Hepatocyte (in vitro differentiated cells): ENCODE results near the gene GNB3. TPM values are rescaled to one million over a fixed set of nuclear protein-coding genes. Genes with fewer than 3 reads are reported as not detected.
A peak's percentile ranks its signal among the peaks of the same experiment; 100 is the strongest.

Experiments
- DNase-seq: peaks from one replicate; pipeline ENCODE4 v3.0.0-alpha.2; 2016; ENCODE audit warnings: low spot score
- H2AFZ ChIP-seq: fragments of 200-600 bp; sonication (generic); 2 replicates; pipeline ENCODE4 v1.6.0; 2016; ENCODE audit warnings: antibody characterized with exemption, mild to moderate bottlenecking
- H3K27ac ChIP-seq: fragments of 200-600 bp; sonication (generic); 2 replicates; pipeline ENCODE4 v1.5.1; 2016; ENCODE audit warnings: mild to moderate bottlenecking
- H3K27me3 ChIP-seq: fragments of 200-600 bp; sonication (generic); 2 replicates; pipeline ENCODE4 v1.6.1; 2016
- H3K36me3 ChIP-seq: fragments of 200-600 bp; sonication (generic); replicated peaks from 2 replicates; pipeline ENCODE4 v1.5.1; 2016; ENCODE audit warnings: low read depth; ENCODE audit not compliant: insufficient read depth
- H3K4me1 ChIP-seq: fragments of 200-600 bp; sonication (generic); 2 replicates; pipeline ENCODE4 v1.5.1; 2016; ENCODE audit warnings: mild to moderate bottlenecking, moderate library complexity; ENCODE audit not compliant: insufficient read depth
- H3K4me2 ChIP-seq: fragments of 200-600 bp; sonication (generic); 2 replicates; pipeline ENCODE4 v1.6.0; 2016
- H3K4me3 ChIP-seq: fragments of 200-600 bp; sonication (generic); 2 replicates; pipeline ENCODE4 v1.5.1; 2016; ENCODE audit warnings: mild to moderate bottlenecking
- H3K79me2 ChIP-seq: fragments of 200-600 bp; sonication (generic); 2 replicates; pipeline ENCODE4 v1.6.0; 2017; ENCODE audit warnings: mild to moderate bottlenecking
- H3K9me2 ChIP-seq: fragments of 200-600 bp; sonication (generic); replicated peaks from 2 replicates; pipeline ENCODE4 v1.6.0; 2017; ENCODE audit warnings: mild to moderate bottlenecking; ENCODE audit not compliant: insufficient read depth
- H3K9me3 ChIP-seq: fragments of 200-600 bp; sonication (generic); 2 replicates; pipeline ENCODE4 v1.5.1; 2016; ENCODE audit warnings: low read depth, mild to moderate bottlenecking
- H4K20me1 ChIP-seq: fragments of 200-600 bp; sonication (generic); 2 replicates; pipeline ENCODE4 v1.6.0; 2016; ENCODE audit warnings: mild to moderate bottlenecking; ENCODE audit not compliant: insufficient read depth, poor library complexity, severe bottlenecking
- CTCF ChIP-seq: fragments of 200-600 bp; sonication (generic); IDR thresholded peaks from 2 replicates; pipeline ENCODE4 v1.5.1; 2016; ENCODE audit warnings: antibody characterized with exemption, mild to moderate bottlenecking; ENCODE audit not compliant: poor library complexity
- EZH2 ChIP-seq: fragments of 200-600 bp; sonication (generic); IDR thresholded peaks from 2 replicates; pipeline ENCODE4 v1.6.1; 2016; ENCODE audit warnings: antibody characterized with exemption, mild to moderate bottlenecking, borderline replicate concordance
- EZH2phosphoT487 ChIP-seq: fragments of 200-600 bp; sonication (generic); IDR thresholded peaks from one replicate; pipeline ENCODE4 v1.6.1; 2018; ENCODE audit warnings: antibody characterized with exemption, mild to moderate bottlenecking, low read depth, moderate library complexity; ENCODE audit not compliant: unreplicated experiment, severe bottlenecking
- WGBS: methylation state at CpG from one replicate; pipeline ENCODE4 v1.1.6; 2016; ENCODE audit warnings: low lambda C conversion rate; ENCODE audit errors: missing lambda C conversion rate; 5-methylcytosine and 5-hydroxymethylcytosine counted together
- polyA plus RNA-seq: library from polyadenylated mRNA; unstranded; fragments of >200 nt; fragmentation: Nextera tagmentation; extraction: Ambion mirVana; gene quantifications from 2 replicates; pipeline ENCODE4 v1.2.1, GENCODE V29; 2016
- total RNA-seq: library from RNA; depleted of rRNA; stranded (reverse); fragments of >200 nt; gene quantifications from 2 replicates; pipeline ENCODE4 v1.2.3, GENCODE V29; 2014

The GNB3 gene
- total and polyA plus RNA-seq, 2 experiments from 2014 or later, result 2.6 to 10.2 TPM

GRCh38 chr12:6849976-6850560 is 9.3 kb downstream of the GNB3 start:
- 90% methylated on average over 10 of the region's 10 CpGs for WGBS
- H2AFZ ChIP-seq, result no peak overlapping the region

DNA sequence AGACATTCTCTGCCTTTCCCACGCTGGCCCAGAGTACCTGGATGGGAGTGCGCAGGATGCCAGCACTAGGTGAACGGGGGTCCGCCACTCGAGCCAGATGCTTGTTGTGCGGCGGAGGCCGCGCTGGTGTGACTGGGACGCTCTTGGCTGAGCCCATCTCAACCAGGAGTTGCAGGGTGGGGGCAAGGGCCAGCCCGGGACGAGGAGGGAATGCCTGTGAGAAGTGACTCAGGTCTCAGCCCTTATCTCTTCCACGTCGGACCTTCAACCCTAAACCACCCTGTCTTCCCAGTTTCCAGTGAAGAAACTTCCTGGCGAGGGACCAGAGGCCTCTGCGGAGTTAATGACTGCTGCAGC is 10.0 kb downstream of the GNB3 start:
- Histone ChIP-seq H3K4me3 (no peak overlapping the region), H2AFZ (no peak overlapping the region), H3K79me2 (peaks cover 26% of the 10 kb centered on the region), H3K4me1 (peaks cover 13% of the 10 kb centered on the region), H3K9me2 (no peaks in the 10 kb centered on the region), H4K20me1 (no peaks in the 10 kb centered on the region), H3K4me2 (peak overlapping the region; percentile 76), H3K27ac (peak overlapping the region; percentile 69), H3K9me3 (no peaks in the 10 kb centered on the region), H3K36me3 (no peaks in the 10 kb centered on the region), H3K27me3 (no peaks in the 10 kb centered on the region)
- DNase-seq, result peak; percentile 86
- WGBS, result 14% methylated on average over 16 of the region's 16 CpGs
- TF ChIP-seq EZH2phosphoT487 (no peak), EZH2 (no peak), CTCF (no peak)

More at GRCh38 chr12:6849976-6850560, 9.3 kb downstream of the GNB3 start:
- Histone ChIP-seq H3K4me3 (no peak overlapping the region), H3K9me2 (no peaks in the 10 kb centered on the region), H3K36me3 (no peaks in the 10 kb centered on the region), H3K4me1 (peaks cover 13% of the 10 kb centered on the region), H4K20me1 (no peaks in the 10 kb centered on the region), H3K27ac (peak overlapping the region; percentile 69), H3K4me2 (peak overlapping the region; percentile 76), H3K79me2 (peaks cover 19% of the 10 kb centered on the region), H3K27me3 (no peaks in the 10 kb centered on the region), H3K9me3 (no peaks in the 10 kb centered on the region)
- no peak for TF ChIP-seq EZH2
- TF ChIP-seq EZH2phosphoT487, result no peak
- TF ChIP-seq CTCF, result no peak
- DNase-seq, result no peak

DNA sequence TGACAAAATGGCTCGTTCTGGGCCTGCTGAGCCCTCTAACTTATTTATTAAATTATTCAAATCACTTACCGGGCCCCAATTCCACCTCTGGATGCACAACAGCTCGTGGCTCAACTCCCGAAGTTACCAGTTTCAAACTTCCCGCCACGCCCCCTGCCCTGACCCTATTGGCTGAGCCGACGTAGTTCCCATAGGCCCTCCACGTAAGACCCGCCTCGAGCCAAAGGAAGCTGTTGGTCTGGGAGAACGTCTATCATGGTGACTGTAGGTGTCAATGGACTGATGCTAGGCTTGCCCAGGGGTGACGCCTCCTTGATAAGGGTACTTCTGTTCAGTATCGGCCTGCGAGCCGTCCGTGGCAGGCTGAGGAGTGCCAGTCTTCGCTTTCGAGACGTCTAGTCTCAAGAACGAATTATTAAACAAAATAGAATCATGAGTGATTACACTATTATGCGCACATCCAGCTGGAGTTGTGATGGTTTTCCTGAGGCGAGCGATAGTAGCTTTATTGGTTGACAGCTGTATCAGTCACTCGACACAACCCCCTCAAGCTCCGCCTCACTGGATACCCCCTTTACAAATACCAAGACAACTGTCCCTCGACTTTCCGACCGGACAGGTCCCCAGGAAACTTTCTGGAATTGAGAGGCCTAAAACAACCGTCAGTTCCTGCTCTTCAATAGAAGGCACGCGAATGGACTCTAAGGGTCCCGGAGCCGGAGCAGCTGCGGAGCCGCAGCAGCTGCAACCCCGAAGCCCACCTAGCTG is 10.6 kb downstream of the GNB3 start, which contains the start of gene CDCA3:
TSS of gene CDCA3 (minus strand) at position 134 of the 768 bp plus-strand sequence. CDS start 334 bp downstream, outside the sequence.
- Histone ChIP-seq H4K20me1 (no peaks in the 10 kb centered on the region), H3K27ac (peak within 1 kb of the TSS; percentile 89), H3K4me1 (peaks cover 13% of the 10 kb centered on the region), H3K9me3 (no peaks in the 10 kb centered on the region), H3K36me3 (no peaks in the 10 kb centered on the region), H3K4me2 (peak within 1 kb of the TSS; percentile 76), H2AFZ (peak within 1 kb of the TSS; percentile 67), H3K27me3 (no peaks in the 10 kb centered on the region), H3K9me2 (no peaks in the 10 kb centered on the region), H3K4me3 (peak within 1 kb of the TSS; percentile 22), H3K79me2 (peaks cover 27% of the 10 kb centered on the region)
- DNase-seq, result peak; percentile 97
- WGBS, result under 1% methylated on average over 37 of the region's 37 CpGs
- TF ChIP-seq CTCF (no peak), EZH2 (no peak), EZH2phosphoT487 (no peak)
